ENCODE measurements around the gene ZNF493.

GRCh38 chr19:21396121-21396520, 812 bp upstream of the ZNF493 start:
- TF ChIP-seq CTCF (IDR thresholded peaks at IDR 0.05) (no peak), POLR2A (IDR thresholded peaks at IDR 0.05) (no peak)

Measured in esophagus squamous epithelium (tissue), 4 donors.